KG1 (cell line): ENCODE measurements around the gene MMP25.

ENCODE experiments used
- DNase-seq: peaks from one replicate; lab custom pipeline; 2025; lab: John Stamatoyannopoulos, UW

MMP25 gene, protein sequence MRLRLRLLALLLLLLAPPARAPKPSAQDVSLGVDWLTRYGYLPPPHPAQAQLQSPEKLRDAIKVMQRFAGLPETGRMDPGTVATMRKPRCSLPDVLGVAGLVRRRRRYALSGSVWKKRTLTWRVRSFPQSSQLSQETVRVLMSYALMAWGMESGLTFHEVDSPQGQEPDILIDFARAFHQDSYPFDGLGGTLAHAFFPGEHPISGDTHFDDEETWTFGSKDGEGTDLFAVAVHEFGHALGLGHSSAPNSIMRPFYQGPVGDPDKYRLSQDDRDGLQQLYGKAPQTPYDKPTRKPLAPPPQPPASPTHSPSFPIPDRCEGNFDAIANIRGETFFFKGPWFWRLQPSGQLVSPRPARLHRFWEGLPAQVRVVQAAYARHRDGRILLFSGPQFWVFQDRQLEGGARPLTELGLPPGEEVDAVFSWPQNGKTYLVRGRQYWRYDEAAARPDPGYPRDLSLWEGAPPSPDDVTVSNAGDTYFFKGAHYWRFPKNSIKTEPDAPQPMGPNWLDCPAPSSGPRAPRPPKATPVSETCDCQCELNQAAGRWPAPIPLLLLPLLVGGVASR

DNA sequence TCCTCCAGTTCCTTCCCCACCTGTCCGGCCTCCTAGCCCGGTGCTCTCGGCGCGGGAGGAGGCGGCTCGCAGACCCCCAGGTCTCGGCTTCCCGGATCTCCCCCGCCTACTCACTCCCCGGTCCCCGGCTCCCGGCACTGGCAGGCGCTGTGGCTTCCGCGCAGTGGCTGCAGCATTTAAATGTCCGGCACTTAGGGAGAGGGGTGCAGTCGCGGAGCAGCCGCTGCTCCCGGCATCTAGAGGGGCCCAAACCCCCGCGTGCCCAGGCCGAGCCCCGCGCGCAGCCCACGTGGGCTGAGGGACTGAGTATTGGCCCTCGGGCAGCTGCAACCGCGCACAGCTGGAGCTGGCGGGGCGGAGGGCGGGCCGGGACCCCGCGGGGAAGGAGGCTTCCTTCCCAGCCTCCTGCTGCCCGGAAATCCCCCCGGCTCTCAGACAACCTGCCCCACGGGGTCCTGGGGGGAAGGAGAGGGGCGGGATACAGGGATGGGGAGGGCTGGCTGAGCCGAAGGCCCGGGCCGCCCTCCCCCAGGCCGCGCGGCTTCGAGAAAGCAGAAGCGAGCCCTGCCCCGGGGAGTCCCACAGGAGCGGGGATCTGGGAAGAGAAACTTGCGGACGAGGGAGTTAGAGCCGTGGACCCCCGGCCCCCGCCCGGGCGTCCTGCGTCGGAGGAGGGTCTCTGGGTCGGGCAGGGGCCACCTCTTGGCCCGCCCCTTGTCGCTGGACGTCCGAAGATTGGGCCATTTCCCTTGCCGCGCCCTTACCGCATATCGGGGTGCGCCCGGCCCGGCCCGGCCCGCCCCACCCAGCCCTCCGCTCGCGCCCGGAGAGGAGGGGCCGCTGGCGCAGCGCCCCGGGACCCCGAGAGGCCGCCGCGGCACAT lies at the start of gene MMP25:
Gene MMP25 (plus strand): TSS at position 804 of the 883 bp plus-strand sequence. CDS start 357 bp downstream, outside the sequence.
- no peak for DNase-seq

DNA sequence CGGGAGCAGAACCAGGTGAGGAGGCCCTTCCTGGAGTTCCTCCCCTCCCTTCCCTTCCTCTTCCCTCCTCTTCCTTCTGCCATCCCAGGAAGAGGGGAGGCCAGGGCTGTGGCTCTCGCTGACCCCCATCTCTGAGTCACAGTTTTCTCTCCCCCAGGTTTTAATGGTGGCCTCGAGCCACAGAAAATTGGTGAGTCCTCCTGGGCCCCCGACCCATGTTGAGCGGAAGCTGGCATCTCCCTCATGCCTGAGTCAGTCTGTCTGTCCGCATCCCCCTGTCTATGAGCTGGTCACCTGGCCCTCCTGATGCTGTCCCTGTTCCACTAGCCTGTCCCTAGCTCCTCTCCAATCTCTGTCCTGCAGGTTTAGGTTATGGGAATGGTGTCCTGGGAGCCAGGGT lies 46.4 kb upstream of the MMP25 start:
- DNase-seq: no peak

DNA sequence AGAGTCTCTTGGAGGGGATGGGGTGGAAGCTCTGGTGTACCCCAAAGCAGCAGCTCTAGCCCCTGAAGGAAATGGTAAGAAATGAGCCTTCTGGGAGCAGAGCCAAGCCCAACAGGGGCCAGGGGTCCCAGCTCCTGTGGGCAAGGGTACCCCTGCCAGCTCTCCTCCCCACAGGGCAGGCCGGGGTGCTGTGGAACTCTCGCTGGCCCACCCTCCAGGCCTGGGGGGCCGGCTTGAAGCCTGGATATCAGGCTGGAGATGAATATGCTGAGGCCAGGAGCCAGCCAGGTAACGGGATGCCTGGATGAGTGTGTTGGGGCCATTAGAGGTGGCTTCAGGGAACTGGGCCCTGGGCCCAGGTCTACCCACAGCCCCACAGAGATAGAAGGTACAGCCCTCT lies 45.8 kb upstream of the MMP25 start:
- DNase-seq: no peak

DNA sequence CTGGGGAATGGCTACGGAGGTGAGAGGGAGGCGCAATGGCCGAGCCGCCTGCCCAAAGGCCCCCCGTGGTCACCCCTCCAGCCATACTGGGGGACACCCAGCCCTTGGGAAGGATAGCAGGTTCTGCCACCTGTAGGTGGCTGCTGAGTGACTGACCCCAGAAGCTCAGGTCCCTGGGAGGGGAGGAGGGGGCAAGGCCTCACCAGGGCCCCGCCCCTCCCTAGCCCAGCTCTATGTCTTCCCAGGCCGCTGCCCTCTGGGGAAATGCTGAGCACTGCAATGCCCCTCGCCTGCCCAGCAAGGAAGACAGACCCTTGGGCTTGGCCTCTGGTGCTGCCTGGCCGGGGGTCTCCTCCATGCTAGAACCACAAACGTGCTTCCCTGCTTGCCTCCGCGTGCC lies 45.0 kb upstream of the MMP25 start:
- DNase-seq: no peak

DNA sequence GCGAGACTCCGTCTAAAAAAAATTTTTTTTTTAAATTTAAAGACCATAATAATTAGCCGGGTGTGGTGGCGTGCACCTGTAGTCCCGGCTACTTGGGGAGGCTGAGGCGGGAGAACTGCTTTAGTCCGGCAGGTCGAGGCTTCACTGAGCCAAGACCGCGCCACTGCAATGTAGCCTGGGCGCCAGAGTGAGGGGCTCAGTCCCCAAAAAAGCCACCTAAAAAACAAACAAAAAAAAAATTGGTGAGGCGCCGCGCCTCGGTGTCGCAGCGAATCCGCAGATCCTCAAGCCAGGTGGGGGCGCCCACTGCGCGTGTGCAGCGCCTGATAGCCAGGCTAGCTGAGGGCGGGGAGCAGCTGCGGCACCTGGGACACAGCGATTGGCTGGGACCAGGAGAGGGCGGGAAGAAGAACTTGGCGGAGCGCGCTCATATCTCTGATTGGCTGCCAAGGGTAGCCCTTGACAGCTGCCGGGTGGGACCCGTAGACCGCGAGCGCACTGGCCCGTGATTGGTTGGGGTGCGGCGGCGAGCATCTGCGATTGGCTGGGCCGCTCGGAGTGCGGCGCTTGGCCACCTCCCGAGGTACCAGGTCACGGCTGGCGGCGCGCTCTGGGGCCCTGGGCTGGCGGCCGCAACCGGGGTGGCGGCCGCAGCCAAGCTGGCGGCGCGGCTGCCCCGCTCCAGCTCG lies 42.6 kb upstream of the MMP25 start:
- DNase-seq: peak; percentile 97

DNA sequence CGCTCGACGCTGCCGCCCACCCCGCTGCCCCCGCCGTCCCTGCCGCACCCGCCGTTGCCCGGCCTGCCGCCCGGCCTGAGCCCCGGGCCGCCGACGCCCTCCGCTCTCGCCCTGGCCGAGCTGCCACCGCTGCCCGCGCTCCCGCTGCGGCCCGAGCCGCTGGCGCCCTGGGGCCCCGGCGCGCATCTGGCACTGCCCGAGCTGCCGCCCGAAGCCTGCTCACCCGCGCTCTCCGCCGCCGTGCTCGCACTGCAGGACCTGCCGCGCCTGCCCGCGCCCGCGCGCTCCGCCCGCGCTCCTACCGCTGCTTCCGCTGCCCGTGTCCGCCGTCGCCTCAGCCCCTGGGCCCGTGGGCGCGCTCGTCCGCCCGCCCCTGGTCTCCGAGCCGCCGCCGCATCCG lies 42.0 kb upstream of the MMP25 start:
- no peak for DNase-seq

DNA sequence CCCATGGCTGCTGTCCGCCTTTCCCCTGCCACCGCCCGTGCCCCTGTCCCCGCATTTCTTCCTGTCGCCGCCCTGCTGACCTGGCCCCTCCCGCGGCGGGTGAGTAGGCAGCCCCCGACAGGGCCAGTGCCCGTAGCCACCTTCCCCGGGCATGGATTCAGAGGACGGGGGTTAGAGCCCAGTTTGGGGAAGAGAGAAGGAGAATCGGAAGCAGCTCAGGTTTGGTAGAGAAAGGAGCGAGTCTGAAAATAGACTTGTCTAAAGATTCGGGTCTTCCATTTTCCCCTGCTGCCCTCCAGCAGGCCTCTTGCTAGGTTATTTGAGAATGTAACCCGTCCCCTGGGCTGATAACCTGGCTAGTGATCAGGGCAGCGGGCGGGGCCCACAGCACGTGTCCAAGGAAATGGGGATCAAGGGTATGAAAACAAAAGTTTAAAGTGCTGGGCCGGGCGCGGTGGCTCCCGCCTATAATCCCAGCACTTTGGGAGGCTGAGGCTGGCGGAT lies 41.5 kb upstream of the MMP25 start:
- DNase-seq: peak; percentile 18

DNA sequence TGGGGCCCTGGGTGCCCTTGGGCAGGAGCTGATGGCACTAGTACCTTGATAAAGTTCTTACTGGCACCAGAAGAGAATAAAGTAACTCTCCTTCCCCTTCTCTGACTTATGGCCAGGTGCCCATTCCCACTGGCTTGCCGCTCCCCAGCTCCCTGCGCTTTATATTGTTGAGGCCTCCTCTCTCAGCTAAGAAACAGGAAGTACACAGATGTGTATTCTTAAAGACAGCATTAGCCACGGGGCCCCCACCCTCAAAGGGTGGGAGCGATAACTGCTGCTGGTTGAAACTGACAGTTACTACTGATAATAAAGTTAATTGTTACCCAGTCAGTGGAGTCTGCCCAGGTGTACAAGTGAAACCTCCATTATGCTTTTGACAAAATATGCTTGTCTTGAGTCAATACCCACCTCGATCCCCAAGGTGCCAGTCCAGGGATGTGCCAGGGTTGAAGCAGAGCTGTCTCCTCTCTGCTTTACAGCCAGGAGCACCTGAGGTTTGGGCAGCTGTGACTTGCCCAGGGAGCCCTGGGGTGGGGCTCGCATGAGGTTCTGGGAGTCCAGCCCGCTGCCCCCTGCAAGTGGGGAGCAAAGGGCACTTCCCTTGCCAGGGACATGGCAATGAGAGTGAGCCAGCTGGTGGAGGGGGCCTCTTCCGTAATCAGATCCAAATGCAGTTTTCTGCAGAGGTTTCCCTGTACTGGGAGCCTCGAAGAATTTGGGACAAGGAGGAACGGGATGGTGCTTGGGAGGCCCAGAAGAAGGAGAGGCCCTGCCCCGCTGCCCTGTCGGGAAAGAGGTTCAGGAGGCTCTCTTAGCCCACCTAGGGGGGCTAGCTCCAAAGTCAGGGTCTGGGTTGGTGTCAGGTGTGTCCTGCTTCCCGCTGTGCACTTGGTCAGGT lies 39.1 kb upstream of the MMP25 start:
- peak; percentile 38 for DNase-seq

DNA sequence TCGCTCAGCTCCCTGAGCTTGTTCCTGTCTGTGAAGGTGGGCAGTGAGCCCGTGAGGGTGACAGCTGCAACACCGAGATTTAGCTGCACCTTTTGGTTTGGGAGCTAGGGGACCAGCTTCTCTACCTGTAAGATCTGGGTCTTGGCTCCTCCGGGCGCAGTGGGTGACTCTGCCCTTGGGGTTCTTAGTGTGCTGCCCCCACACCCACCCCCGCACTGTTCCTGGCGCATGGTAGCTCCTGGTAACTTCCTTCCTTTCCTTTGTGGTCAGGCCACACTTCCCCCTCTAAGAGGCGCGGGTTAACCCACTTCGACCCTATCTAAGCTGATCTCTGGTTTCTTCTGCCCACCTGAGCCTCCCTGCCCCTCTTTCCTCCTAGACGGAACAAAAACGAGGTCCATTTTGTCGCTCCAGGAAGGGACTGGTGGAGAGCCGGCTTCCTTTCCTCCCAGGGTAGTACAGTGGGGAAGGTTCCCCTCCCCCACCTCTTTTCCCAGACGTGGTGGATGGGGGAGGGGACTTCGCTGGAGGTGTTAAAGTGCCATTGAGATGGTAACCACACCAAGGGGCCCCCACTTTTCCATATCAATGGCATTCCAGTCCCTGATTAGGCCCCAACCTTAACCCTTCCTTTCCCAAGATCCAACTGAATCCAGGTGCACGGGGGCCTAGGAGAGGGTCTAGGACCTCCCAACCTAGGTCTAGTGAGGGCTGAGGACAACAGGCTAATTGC lies 38.2 kb upstream of the MMP25 start:
- DNase-seq: peak; percentile 28

DNA sequence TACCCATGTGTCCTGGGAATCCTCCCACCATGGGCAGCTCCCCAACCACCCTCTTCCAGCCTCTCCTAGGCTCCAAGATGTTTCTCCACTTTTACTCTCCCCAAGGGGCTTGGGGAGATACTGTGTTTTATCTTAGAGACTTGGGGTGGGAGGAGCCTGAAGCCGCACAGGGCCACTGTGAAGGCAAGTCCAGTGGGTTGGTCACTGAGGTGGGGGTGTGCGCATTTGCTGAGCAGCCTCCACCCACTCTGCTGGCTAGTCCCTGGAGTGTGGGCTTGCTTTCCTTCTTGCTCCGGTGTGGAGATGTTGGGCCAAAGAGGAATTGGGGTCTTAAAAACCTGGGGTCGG lies 37.7 kb upstream of the MMP25 start:
- no peak for DNase-seq

DNA sequence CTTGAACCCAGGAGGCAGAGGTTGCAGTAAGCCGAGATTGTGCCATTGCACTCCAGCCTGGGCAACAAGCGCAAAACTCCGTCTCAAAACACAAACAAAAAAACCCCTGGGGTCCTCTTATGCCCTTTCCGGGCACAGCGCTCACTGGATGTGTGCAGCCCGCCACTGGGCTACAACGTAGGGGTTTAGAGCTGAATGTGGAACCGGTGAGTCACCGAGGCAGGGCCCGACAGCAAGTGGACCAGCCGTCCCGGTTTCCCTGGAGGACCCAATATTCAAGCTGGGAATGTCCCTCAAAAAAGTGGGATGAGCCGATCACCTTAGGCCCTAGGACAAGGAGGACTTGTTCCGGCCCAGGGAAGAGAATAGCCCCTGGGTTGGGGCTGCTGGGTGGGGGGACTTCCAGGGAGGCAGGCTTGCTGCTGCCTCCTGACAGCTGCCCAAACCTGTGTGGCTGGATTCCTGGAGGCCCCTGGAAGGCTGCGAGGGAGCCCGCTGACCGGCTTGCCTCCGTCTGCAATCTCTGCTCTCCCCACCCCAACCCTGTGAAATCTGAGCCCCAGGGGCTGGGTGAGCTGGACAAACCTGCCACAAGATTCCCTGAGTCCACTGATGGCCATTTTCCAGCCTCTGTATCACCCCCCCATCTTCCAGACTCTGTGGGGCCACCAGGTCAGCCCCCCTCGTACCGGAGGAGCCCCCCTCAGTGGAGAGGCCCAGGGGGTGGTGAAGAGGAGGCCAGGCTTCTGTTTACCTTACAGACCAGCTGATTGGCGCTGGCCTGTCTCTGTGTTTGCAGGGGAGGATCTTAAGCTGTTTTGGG lies 36.6 kb upstream of the MMP25 start:
- no peak for DNase-seq

DNA sequence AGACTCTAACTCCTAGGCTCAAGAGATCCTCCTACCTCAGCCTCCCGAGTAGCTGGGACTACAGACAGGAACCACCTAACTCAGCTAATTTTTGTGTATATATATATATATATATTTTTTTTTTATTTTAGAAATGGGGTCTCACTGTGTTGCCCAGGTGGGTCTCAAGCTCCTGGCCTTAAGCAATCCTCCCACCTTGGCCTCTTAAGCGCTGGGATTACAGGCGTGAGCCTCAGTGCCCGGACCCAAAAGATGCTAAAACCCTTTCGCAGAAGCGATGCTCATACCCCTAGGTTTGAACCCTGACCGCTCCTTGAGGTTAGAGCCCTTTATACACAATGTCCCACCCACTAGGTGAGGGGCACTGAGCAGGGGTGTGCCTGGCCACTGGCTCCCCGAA lies 35.9 kb upstream of the MMP25 start:
- DNase-seq: no peak

DNA sequence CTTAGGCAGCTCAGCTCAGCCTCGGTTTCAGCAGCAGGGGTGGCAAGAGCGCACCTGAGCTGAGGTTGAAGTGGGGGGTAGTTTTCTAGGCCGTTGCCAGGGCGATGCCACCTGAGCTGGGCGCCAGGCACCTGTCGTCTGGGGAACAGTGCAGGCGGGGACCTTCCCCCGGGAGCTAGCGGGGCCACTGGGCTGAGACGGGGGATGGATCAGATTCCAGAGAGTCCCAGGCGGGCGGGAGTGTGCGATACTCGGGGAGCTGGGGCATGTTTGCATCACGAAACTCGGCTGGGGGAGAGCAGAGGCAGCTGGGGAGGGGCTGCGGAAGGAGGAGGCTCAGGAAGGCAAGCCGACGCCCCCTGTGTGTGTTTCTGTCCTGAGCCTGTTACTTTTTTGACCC lies 34.1 kb upstream of the MMP25 start:
- no peak for DNase-seq

DNA sequence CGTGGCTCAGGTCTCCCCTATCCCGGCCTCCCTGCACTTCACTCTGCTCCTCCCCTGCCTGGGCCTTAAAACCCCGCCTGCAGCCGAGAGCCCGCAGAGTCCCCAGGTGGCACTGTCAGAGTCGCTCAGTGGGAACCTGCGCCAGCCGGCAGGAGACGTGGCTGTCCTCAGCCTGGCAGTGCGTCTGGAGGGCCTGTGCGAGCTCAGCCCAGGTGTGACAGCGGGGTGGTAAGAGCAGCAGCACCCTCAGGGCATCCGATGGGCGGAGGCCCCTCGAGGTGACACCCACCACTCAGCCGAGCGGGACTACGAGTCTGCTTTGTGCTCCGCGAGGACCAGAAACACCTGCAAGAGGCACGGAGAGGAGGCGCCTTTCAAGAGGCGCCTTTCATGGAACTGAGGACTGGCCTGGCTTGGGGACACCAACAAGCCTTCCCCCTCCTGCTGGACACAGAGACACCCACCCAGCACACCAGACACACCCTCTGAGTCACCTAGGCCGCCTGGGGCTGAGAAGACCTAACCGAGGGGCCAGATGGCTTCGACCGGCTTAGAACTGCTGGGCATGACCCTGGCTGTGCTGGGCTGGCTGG lies 33.4 kb upstream of the MMP25 start, which contains the start of gene CLDN9:
Gene CLDN9 (plus strand): TSS at position 96 of the 593 bp plus-strand sequence. CDS start 440 bp downstream, at position 536.
- DNase-seq: no peak

DNA sequence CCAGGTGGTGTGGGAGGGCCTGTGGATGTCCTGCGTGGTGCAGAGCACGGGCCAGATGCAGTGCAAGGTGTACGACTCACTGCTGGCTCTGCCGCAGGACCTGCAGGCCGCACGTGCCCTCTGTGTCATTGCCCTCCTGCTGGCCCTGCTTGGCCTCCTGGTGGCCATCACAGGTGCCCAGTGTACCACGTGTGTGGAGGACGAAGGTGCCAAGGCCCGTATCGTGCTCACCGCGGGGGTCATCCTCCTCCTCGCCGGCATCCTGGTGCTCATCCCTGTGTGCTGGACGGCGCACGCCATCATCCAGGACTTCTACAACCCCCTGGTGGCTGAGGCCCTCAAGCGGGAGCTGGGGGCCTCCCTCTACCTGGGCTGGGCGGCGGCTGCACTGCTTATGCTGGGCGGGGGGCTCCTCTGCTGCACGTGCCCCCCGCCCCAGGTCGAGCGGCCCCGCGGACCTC lies 32.8 kb upstream of the MMP25 start:
- DNase-seq: no peak

DNA sequence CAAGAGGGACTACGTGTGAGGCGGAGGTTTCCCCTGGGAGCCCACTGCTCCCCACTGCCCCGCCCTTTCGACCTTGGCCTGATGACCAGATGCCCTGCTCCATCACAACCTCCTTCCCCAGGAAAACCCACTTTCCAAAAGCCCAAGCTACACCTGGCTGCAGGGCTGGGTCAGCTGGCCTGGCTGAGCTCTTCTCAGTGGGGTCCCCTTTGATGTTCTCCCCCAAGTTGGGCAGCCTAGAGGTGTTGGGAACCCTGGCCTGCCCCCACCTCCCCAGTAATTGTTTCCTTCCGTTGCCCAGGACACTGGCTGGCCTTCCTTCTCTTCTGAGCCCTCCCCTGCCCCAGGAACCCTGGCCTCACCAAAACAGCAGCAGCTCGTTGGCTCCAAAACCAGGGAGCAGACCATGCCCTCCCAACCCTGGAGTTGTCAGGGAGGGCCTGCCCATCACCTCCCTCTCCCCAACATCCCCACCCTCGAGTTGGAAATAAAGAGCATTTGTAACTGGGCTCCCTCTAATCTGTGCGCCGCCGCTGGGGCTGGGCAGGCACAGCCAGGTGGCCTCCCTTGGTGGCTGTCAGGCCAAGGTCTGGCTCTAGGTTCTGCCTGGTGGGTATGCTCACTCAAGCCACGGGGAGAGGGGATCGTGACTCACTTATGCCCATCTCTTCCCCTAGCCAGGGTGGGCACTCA lies 32.2 kb upstream of the MMP25 start:
- no peak for DNase-seq

DNA sequence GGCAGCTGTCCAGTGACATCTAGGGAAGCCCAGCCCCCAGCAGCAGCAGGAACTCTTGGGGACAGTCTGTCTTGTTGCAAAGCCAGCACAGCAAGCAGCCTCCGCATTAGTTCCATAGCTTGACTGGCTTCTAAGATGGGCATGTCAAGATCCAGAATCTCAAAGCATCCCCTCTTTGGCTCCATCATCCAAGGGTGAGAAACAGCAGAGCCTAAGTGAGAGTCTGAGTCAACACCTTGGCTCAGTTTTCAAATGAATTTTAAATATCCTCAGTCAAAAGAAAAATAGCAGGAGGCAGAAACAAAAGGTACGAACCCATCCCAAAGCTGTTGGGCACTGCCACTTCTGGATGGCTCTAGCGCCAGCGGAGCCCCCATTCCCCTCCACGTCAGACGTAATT lies 31.4 kb upstream of the MMP25 start:
- no peak for DNase-seq

DNA sequence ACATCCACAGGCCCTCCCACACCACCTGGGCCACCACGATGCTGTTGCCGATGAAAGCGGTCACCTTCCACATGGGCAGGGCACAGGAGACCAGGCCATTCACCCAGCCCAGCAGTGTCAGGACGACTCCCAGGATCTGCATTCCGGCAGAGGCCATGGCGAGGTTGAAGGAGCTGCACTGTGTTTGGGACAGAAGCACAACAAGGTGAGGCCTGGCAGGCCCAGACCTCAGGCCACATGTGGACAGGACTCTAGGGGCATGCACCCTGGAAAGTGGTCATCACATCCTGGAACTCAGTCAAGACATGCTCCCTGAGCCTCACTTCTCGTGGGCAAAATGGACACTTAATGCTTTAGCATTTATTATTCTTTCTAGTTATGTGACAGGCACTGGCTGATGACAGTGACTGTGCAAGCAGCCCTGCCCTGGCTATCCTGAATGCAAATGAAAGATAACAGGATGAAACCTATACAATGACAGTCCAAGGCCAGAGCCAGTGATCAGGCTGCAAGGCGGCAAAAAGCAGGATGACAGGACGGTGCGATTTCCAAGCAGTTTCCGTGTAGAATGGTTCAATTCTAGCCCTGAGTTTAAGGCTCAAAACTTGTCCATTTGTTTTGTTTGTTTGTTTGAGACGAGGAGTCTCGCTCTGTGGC lies 30.4 kb upstream of the MMP25 start:
- no peak for DNase-seq
